NCI-H510A (cell line): ENCODE measurements around the gene PCDHA7.
"Not testable (repeated sequence)": the region's sequence is repeated elsewhere in the genome, so short reads cannot be mapped to it uniquely, and the experiment has no call there.

Source experiments
- DNase-seq: peaks from one replicate; lab custom pipeline; 2025; lab: John Stamatoyannopoulos, UW

Gene PCDHA7

GRCh38 chr5:140822281-140822629 is 11.8 kb upstream of the PCDHA7 start:
- DNase-seq: no peak

DNA sequence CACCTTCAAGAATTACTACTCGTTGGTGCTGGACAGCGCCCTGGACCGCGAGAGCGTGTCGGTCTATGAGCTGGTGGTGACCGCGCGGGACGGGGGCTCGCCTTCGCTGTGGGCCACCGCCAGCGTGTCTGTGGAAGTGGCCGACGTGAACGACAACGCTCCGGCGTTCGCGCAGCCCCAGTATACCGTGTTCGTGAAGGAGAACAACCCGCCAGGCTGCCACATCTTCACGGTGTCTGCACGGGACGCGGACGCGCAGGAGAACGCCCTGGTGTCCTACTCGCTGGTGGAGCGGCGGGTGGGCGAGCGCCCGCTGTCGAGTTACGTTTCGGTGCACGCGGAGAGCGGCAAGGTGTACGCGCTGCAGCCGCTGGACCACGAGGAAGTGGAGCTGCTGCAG is 11.1 kb upstream of the PCDHA7 start:
- DNase-seq: not testable (repeated sequence)

GRCh38 chr5:140823475-140823874 is 10.6 kb upstream of the PCDHA7 start:
- no peak for DNase-seq

DNA sequence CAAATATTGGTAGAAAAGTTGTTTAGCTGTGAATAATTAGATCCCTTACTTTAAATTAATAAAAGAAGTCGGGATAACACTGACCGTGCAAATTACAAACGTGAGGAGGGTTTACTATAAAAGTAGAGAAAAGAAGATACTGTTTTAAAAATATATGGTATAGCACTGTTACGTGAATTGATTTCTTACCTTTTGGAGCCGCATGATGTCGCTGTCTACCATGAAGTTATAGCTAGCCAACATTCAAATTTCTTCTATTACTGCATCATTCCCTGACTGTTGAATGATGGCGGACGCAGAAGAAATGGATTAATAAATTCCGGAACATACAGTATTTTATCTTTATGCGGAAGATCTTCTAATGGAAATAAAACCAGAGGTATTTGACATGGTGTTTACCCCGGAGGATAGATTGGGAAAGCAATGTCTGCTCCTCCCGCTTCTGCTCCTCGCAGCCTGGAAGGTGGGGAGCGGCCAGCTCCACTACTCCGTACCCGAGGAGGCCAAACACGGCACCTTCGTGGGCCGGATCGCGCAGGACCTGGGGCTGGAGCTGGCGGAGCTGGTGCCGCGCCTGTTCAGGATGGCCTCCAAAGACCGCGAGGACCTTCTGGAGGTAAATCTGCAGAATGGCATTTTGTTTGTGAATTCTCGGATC is 6.2 kb upstream of the PCDHA7 start, which contains the start of gene PCDHA6:
PCDHA6 (plus strand) TSS at position 257 of the 658 bp plus-strand sequence; CDS start at position 389, 132 bp downstream.
- no peak for DNase-seq

- DNase-seq: no peak
These were observed 5.7 kb upstream of the PCDHA7 start for GRCh38 chr5:140828362-140828737.

GRCh38 chr5:140829511-140830501 is 4.3 kb upstream of the PCDHA7 start:
- DNase-seq: not testable (repeated sequence)

GRCh38 chr5:140834439-140835008 is 455 bp downstream of the PCDHA7 start:
- DNase-seq: not testable (repeated sequence)

GRCh38 chr5:140835622-140836510 is 1.8 kb downstream of the PCDHA7 start:
- DNase-seq: no peak

DNA sequence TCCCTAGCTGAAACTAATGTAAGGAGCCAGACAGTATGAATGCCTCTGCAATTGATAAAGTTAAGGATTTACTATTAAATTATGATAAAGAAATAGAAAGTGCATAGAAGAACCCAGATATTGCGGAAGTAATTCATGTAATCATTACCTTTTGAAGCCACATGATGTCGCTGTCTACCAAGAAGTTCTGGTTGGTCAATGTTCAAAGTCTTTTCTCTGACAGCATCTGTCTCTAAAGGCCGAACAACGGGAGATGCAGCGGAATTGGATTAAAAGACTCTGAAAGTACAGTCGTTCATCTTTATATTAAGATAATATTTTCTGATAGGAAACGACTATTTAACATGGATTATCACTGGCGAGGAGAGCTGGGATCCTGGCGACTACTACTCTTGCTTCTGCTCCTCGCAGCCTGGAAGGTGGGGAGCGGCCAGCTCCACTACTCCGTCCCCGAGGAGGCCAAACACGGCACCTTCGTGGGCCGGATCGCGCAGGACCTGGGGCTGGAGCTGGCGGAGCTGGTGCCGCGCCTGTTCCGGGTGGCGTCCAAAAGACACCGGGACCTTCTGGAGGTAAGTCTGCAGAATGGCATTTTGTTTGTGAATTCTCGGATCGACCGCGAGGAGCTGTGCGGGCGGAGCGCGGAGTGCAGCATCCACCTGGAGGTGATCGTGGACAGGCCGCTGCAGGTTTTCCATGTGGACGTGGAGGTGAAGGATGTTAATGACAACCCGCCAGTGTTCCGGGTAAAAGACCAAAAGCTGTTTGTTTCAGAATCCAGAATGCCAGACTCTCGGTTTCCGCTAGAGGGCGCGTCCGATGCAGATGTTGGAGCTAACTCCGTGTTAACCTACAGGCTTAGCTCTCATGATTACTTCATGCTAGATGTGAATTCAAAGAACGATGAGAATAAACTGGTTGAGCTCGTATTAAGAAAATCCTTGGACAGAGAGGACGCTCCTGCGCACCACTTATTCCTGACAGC is 7.2 kb downstream of the PCDHA7 start, which contains the start of gene PCDHA8:
PCDHA8 (plus strand) TSS at position 210 of the 985 bp plus-strand sequence; CDS start at position 345, 135 bp downstream.
- DNase-seq: no peak

DNA sequence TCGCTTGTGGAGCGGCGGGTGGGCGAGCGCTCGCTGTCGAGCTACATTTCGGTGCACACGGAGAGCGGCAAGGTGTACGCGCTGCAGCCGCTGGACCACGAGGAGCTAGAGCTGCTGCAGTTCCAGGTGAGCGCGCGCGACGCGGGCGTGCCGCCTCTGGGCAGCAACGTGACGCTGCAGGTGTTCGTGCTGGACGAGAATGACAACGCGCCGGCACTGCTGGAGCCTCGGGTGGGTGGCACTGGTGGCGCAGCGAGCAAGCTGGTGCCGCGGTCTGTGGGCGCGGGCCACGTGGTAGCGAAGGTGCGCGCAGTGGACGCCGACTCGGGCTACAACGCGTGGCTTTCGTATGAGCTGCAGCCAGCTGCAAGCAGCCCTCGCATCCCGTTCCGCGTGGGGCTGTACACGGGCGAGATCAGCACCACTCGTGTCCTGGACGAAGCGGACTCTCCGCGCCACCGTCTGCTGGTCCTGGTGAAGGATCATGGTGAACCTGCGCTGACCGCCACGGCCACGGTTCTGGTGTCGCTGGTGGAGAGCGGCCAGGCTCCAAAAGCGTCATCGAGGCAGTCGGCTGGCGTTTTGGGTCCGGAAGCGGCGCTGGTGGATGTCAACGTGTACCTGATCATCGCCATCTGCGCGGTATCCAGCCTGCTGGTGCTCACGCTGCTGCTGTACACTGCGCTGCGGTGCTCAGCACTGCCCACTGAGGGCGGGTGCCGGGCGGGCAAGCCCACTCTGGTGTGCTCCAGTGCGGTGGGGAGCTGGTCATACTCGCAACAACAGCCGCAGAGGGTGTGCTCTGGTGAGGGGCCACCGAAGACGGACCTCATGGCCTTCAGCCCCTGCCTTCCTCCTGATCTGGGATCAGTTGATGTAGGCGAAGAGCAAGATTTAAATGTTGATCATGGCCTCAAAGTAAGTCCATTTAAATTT is 9.0 kb downstream of the PCDHA7 start:
- DNase-seq: no peak

- DNase-seq: not testable (repeated sequence)
These were observed 14.4 kb downstream of the PCDHA7 start, which contains the start of gene PCDHA9 for GRCh38 chr5:140848139-140849102. PCDHA9 (plus strand) TSS chr5:140848382; CDS start chr5:140848496, 114 bp downstream.

GRCh38 chr5:140849831-140850634 is 16.0 kb downstream of the PCDHA7 start:
- not testable (repeated sequence) for DNase-seq

- no peak for DNase-seq
These were observed 22.0 kb downstream of the PCDHA7 start, which contains the start of gene PCDHA10 for GRCh38 chr5:140855772-140856674. PCDHA10 (plus strand) TSS chr5:140855897; CDS start chr5:140856049, 152 bp downstream.

DNA sequence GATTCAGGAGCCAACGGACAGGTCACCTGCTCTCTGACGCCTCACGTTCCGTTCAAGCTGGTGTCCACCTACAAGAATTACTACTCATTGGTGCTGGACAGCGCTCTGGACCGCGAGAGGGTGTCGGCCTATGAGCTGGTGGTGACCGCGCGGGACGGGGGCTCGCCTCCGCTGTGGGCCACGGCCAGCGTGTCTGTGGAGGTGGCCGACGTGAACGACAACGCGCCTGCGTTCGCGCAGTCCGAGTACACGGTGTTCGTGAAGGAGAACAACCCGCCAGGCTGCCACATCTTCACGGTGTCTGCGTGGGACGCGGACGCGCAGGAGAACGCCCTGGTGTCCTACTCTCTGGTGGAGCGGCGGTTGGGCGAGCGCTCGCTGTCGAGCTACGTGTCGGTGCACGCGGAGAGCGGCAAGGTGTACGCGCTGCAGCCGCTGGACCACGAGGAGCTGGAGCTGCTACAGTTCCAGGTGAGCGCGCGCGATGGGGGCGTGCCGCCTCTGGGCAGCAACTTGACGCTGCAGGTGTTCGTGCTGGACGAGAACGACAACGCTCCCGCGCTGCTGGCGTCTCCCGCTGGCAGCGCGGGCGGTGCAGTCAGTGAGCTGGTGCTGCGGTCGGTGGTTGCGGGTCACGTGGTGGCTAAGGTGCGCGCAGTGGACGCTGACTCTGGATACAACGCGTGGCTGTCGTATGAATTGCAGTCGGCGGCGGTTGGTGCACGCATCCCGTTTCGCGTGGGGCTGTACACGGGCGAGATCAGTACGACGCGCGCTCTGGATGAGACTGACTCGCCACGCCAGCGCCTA is 23.3 kb downstream of the PCDHA7 start:
- no peak for DNase-seq

GRCh38 chr5:140857987-140858240 is 23.8 kb downstream of the PCDHA7 start:
- DNase-seq: no peak
